ENCODE data around the gene SHPK. TPM values are rescaled to one million over a fixed set of nuclear protein-coding genes. Genes with fewer than 3 reads are reported as not detected.

The SHPK gene
- total RNA-seq, 1 donor = 16.4 TPM

Other genes with a start within 250 kb of the SHPK start
- gene OR3A2, start 249.9 kb downstream of the SHPK start, total RNA-seq = 12.7 TPM
- gene OR1E1, start 237.8 kb downstream of the SHPK start, total RNA-seq = not detected
- under 0.01 TPM for gene OR3A3, start 224.9 kb downstream of the SHPK start, total RNA-seq
- gene OR1E2, start 202.4 kb downstream of the SHPK start, total RNA-seq = not detected
- gene SPATA22, start 164.4 kb downstream of the SHPK start, total RNA-seq = 0.27 TPM
- not detected for gene ASPA, start 160.3 kb downstream of the SHPK start, total RNA-seq
- gene TRPV3, start 78.4 kb downstream of the SHPK start, total RNA-seq = under 0.01 TPM
- 3.8 TPM for gene TRPV1, start 26.8 kb downstream of the SHPK start, total RNA-seq
- gene CTNS, start 510 bp upstream of the SHPK start, total RNA-seq = 19.1 TPM
- 26.4 TPM for gene TAX1BP3, start 32.3 kb upstream of the SHPK start, total RNA-seq
- 27.5 TPM for gene EMC6, start 32.6 kb upstream of the SHPK start, total RNA-seq
- 31.5 TPM for gene P2RX5, start 59.9 kb upstream of the SHPK start, total RNA-seq
- gene HASPIN, start 87.7 kb upstream of the SHPK start, total RNA-seq = 1.9 TPM
- gene ITGAE, start 164.9 kb upstream of the SHPK start, total RNA-seq = 10.5 TPM
- gene NCBP3, start 210.0 kb upstream of the SHPK start, total RNA-seq = 10.8 TPM

Data from hematopoietic multipotent progenitor cell (in vitro differentiated cells).